Breast epithelium (tissue), 3 donors: ENCODE data around the gene CACNA2D3.

Source experiments
- POLR2A ChIP-seq: fragments of 450-650 bp; IDR thresholded peaks from one replicate; pipeline ENCODE4 v1.6.1; 2016; ENCODE audit warnings: antibody characterized with exemption, mild to moderate bottlenecking, moderate library complexity
- POLR2AphosphoS5 ChIP-seq, 3 donors: sonication (generic); formaldehyde crosslinking; IDR thresholded peaks; one replicate each; pipeline ENCODE4 v1.6.1; 2017; ENCODE audit warnings: antibody characterized with exemption in 3 of 3
- TF ChIP-seq, protein P1 (sequence below), 3 donors: fragments of 450-650 bp; IDR thresholded peaks; one replicate each; pipeline ENCODE4 v1.5.1; 2016 to 2017; ENCODE audit warnings: antibody characterized with exemption in 3 of 3, mild to moderate bottlenecking in 3 of 3, moderate library complexity in 3 of 3

DNA sequence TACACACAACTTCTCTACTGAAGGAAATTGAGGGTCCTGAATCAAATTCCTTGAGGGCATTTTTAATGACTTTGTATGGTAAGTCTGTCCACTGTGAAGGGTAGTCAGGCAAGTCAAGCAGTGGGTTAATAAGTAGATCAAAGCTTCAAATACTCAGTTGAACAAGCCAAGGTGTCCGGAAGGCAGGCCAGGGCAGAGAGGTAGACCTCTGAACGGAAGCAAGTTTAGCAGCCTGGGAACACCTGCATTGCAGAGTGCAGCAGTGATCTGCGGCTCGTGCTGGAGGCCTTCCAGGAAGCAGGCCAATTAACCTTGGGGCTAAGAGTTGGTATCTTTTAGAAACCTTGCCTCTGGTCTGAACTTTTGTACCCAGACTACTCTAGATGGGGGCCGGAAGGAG is 661.7 kb downstream of the CACNA2D3 start:
- TF ChIP-seq, protein P1, sequence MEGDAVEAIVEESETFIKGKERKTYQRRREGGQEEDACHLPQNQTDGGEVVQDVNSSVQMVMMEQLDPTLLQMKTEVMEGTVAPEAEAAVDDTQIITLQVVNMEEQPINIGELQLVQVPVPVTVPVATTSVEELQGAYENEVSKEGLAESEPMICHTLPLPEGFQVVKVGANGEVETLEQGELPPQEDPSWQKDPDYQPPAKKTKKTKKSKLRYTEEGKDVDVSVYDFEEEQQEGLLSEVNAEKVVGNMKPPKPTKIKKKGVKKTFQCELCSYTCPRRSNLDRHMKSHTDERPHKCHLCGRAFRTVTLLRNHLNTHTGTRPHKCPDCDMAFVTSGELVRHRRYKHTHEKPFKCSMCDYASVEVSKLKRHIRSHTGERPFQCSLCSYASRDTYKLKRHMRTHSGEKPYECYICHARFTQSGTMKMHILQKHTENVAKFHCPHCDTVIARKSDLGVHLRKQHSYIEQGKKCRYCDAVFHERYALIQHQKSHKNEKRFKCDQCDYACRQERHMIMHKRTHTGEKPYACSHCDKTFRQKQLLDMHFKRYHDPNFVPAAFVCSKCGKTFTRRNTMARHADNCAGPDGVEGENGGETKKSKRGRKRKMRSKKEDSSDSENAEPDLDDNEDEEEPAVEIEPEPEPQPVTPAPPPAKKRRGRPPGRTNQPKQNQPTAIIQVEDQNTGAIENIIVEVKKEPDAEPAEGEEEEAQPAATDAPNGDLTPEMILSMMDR (IDR thresholded peaks at IDR 0.05) = no peak
- TF ChIP-seq POLR2A (no peak), POLR2AphosphoS5 (IDR thresholded peaks at IDR 0.05) (no peak)
